Heart left ventricle (tissue), 16 donors: ENCODE data around the gene TMEM41A. TPM values are rescaled to one million over a fixed set of nuclear protein-coding genes. Genes with fewer than 3 reads are reported as not detected.
A peak's percentile ranks its signal among the peaks of the same experiment; 100 is the strongest.

Source experiments
- ATAC-seq, 4 donors: fragments of 200-7000 bp; cut with Tn5 transposase; one replicate each; pipeline ENCODE4 v1.9.1; 2020 to 2022; ENCODE audit warnings: moderate library complexity in 4 of 4, mild to moderate bottlenecking in 3 of 4, moderate number of reproducible peaks in 1 of 4
- DNase-seq, 5 donors: peaks; one replicate each; pipeline ENCODE4 v3.0.0-alpha.2; 2020
- H3K27ac ChIP-seq, 12 donors: fragments of 200-600 bp; sonication (generic) in 4 of 12; one replicate each; pipeline versions ENCODE4 v1.5.0 to v1.8.0; 2016 to 2022; ENCODE audit warnings: mild to moderate bottlenecking in 2 of 12
- H3K27me3 ChIP-seq, 9 donors: fragments of 200-600 bp; sonication (generic) in 2 of 9; one replicate each; pipeline versions ENCODE4 v1.5.1 to v1.8.0; 2016 to 2022; ENCODE audit warnings: mild to moderate bottlenecking in 3 of 9
- H3K36me3 ChIP-seq, 9 donors: fragments of 200-600 bp; sonication (generic) in 2 of 9; one replicate each; pipeline versions ENCODE4 v1.5.0 to v1.8.0; 2018 to 2022; ENCODE audit warnings: mild to moderate bottlenecking in 2 of 9
- H3K4me1 ChIP-seq, 12 donors: fragments of 200-600 bp; sonication (generic) in 4 of 12; one replicate each; pipeline versions ENCODE4 v1.5.0 to v1.8.0; 2016 to 2022; ENCODE audit warnings: mild to moderate bottlenecking in 3 of 12
- H3K4me3 ChIP-seq, 12 donors: fragments of 200-600 bp; sonication (generic) in 4 of 12; one replicate each; pipeline versions ENCODE4 v1.5.0 to v1.8.0; 2017 to 2022; ENCODE audit warnings: mild to moderate bottlenecking in 9 of 12, moderate library complexity in 4 of 12
- H3K9me3 ChIP-seq, 12 donors: fragments of 200-600 bp; sonication (generic) in 4 of 12; one replicate each; pipeline versions ENCODE4 v1.5.0 to v1.8.0; 2016 to 2022; ENCODE audit warnings: mild to moderate bottlenecking in 1 of 12
- CTCF ChIP-seq, 12 donors: fragments of 200-600 bp; sonication (generic) in 4 of 12; IDR thresholded peaks; one replicate each; pipeline versions ENCODE4 v1.5.0 to v1.8.0; 2018 to 2022; ENCODE audit warnings: antibody characterized with exemption in 12 of 12, mild to moderate bottlenecking in 5 of 12
- POLR2A ChIP-seq, 2 donors: fragments of 450-650 bp; IDR thresholded peaks; one replicate each; pipeline ENCODE4 v1.6.1; 2017; ENCODE audit warnings: antibody characterized with exemption in 2 of 2, mild to moderate bottlenecking in 2 of 2, moderate library complexity in 2 of 2
- WGBS, 4 donors: extraction: QIAGEN DNeasy Blood & Tissue Kit in 2 of 4; methylation state at CpG; one replicate each; pipeline versions ENCODE4 v1.1.5 to v1.1.7; 2013 to 2018; 5-methylcytosine and 5-hydroxymethylcytosine counted together
- intact Hi-C, 10 donors: fragments of 100-400 bp; cut with DNase I; formaldehyde crosslinking; loops; one replicate each; pipeline versions ENCODE4 v1.11.1 to v1.14.2; 2022
- polyA plus RNA-seq, 2 donors: library from polyadenylated mRNA; stranded (reverse); fragments of 200-250 nt; gene quantifications; one replicate each; pipeline ENCODE4 v1.2.3, GENCODE V29; 2013
- total RNA-seq, 9 donors: library from RNA; depleted of rRNA in 2 of 9; stranded (reverse); fragments of >200 nt in 2 of 9; fragmentation: NEBNext Ultra II Directional in 3 of 9; extraction: Animal tissue kit (Norgen Biotek cat#: 25700) in 3 of 9; gene quantifications; one replicate each; pipeline versions ENCODE4 v1.1.0 to v1.2.4, GENCODE V29; 2016 to 2023
- donor health status: ischemic (EF 13 %, LVEDD 7.1; RV severe dilation, severe dysfunction).
- donor health status: healthy with polysubstance abuse.
- donor health status: DM: no; HTN: yes; CAD: no.
- donor health status: DM: no; HTN: no; CAD: no.
- donor health status: ischemic (EF 25% LVEDD 6.9; RV normal size, moderate dysfunction).
- donor health status: ischemic (EF 25% LVEDD 5.7; RV mildly dilated, moderate dysfunction).
- donor health status: healthy.
- donor health status: DM: yes; HTN: yes; CAD: no.
- donor health status: ischemic (EF 35%, LVEDD 5.7; RV mildly dilated, moderate dysfunction).
- donor health status: nonischemic (EF 11% LVEDD 7.7; RV severe dilation, severe dysfunction).
- donor health status: DM: yes; HTN: yes; CAD: no.
- donor health status: PGD.
- donor health status: ischemic (EF 29% LVEDD 5.4; RV normal size, mild dysfunction).
- donor health status: nonischemic (EF 23%, LVEDD 6.1; RV moderate dilation, normal function).

The TMEM41A gene
- total and polyA plus RNA-seq, 11 donors: 6.7 to 13.5 (median 10.8) TPM

GRCh38 chr3:185537369-185537970, 38.6 kb upstream of the TMEM41A start:
- WGBS, 4 donors: 30 to 44% (median 39%) methylated on average over 9 of the region's 9 CpGs
- H3K9me3 ChIP-seq: no peaks in the 10 kb centered on the region
- H3K27me3 ChIP-seq: no peaks in the 10 kb centered on the region
- TF ChIP-seq POLR2A (IDR thresholded peaks at IDR 0.05) (no peak), CTCF (IDR thresholded peaks at IDR 0.05) (no peak)
- no peaks in the 10 kb centered on the region for H3K36me3 ChIP-seq
- peak overlapping the region in 10 of 12 donors; percentile 2 to 64 (median 44) for H3K27ac ChIP-seq
- peak in 4 of 5 donors; percentile 14 to 57 (median 38) for DNase-seq
- H3K4me3 ChIP-seq: no peak overlapping the region
- intact Hi-C loops: no loop called here
- peak; percentile 85 to 98 (median 96) for ATAC-seq
- peaks cover 0 to 15% (median 0%) of the 10 kb centered on the region in 12 donors for H3K4me1 ChIP-seq

DNA sequence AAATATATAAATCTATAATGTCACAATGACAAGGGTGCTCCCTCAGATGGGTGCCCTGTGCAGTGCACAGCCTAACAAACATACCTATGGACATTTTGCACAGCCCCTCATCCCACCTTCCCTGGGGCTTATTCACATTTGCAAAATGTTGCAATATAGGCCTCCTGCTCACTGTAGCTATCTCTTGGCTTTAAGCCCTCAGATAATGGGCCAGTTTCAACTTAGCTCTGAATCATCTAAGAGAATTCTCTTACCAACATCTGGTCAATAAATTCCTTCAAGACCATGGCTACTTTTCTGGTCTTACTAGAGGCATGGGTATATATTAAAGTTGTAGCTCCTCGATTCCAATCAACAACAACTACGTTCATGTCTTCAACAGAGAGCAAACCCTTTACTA, 35.7 kb upstream of the TMEM41A start:
- Histone ChIP-seq H3K9me3 (no peaks in the 10 kb centered on the region), H3K4me3 (no peak overlapping the region), H3K27ac (no peak overlapping the region), H3K36me3 (no peaks in the 10 kb centered on the region), H3K4me1 (peaks cover 0 to 15% (median 0%) of the 10 kb centered on the region in 12 donors), H3K27me3 (no peaks in the 10 kb centered on the region)
- TF ChIP-seq POLR2A (IDR thresholded peaks at IDR 0.05) (no peak), CTCF (IDR thresholded peaks at IDR 0.05) (no peak)
- DNase-seq (no peak), ATAC-seq (no peak)
- 81 to 92% (median 89%) methylated on average over 2 of the region's 2 CpGs for WGBS, 4 donors
- intact Hi-C loops: no loop called here

- DNase-seq (no peak), ATAC-seq (no peak)
- Histone ChIP-seq H3K27ac (no peak overlapping the region), H3K36me3 (no peaks in the 10 kb centered on the region), H3K9me3 (no peaks in the 10 kb centered on the region), H3K27me3 (no peaks in the 10 kb centered on the region), H3K4me1 (peaks cover 0 to 13% (median 0%) of the 10 kb centered on the region in 12 donors), H3K4me3 (no peak overlapping the region)
- no peak for TF ChIP-seq CTCF (IDR thresholded peaks at IDR 0.05)
- no peak for TF ChIP-seq POLR2A (IDR thresholded peaks at IDR 0.05)
- WGBS, 4 donors: 58 to 70% (median 63%) methylated on average over 5 of the region's 5 CpGs
- intact Hi-C loops: no loop called here
Observed at GRCh38 chr3:185532901-185533300, 34.1 kb upstream of the TMEM41A start.

- intact Hi-C loops: no loop called here
- H3K4me3 ChIP-seq: no peak overlapping the region
- TF ChIP-seq POLR2A (IDR thresholded peaks at IDR 0.05) (no peak), CTCF (IDR thresholded peaks at IDR 0.05) (no peak)
- H3K27ac ChIP-seq: no peak overlapping the region
- no peaks in the 10 kb centered on the region for H3K4me1 ChIP-seq
- DNase-seq (no peak), ATAC-seq (no peak)
- no peaks in the 10 kb centered on the region for H3K9me3 ChIP-seq
- 51 to 60% (median 55%) methylated on average over 5 of the region's 5 CpGs for WGBS, 4 donors
- H3K27me3 ChIP-seq: no peaks in the 10 kb centered on the region
- no peaks in the 10 kb centered on the region for H3K36me3 ChIP-seq
Observed at GRCh38 chr3:185530856-185531255, 32.0 kb upstream of the TMEM41A start.
